SK-N-SH treated with all-trans-retinoic acid at 6 μM for 48 hours (cell line): Measurements from ENCODE around the gene RAB9B.

ENCODE experiments used
- OSR1 ChIP-seq: fragments of 250-450 bp; sonication (Bioruptor Pico); IDR thresholded peaks from 2 replicates; pipeline ENCODE4 v1.8.0; 2022; ENCODE audit warnings: moderate library complexity, mild to moderate bottlenecking, inconsistent platforms
- TOX ChIP-seq: fragments of 250-450 bp; sonication (Bioruptor Pico); IDR thresholded peaks from 2 replicates; pipeline ENCODE4 v1.8.0; 2021; ENCODE audit warnings: mild to moderate bottlenecking, moderate library complexity, borderline replicate concordance
- ZNF8 ChIP-seq: fragments of 450-650 bp; formaldehyde crosslinking; IDR thresholded peaks from 2 replicates; pipeline ENCODE4 v1.5.0; 2020; ENCODE audit warnings: mild to moderate bottlenecking, moderate library complexity
- TF ChIP-seq, protein P1 (sequence below): fragments of 250-450 bp; sonication (Bioruptor Pico); IDR thresholded peaks from 2 replicates; pipeline ENCODE4 v1.8.0; 2020; ENCODE audit warnings: mild to moderate bottlenecking, moderate library complexity, borderline replicate concordance
- TF ChIP-seq, protein P2 (sequence below): fragments of 250-450 bp; sonication (Bioruptor Pico); IDR thresholded peaks from 2 replicates; pipeline ENCODE4 v1.5.1; 2020; ENCODE audit warnings: low read depth, mild to moderate bottlenecking, moderate library complexity

DNA sequence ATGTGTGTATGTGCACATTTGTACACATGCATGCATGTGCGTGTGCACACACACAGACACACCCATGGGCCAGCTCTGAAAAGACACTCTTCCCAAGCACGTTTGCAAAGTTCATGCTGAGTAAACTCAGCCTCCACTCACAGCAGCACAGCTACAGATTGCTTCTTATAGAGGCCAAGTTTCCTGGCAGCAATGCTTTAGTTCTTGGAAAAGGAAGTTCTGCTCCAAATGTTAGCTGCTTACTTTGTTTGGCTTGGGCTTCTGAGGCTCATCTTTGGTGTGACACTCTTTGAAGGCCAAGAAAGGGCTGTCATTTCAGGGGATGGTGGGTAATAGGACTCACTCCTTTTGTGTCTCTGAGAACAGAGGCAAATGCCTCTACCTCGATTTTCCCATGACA lies 48.9 kb downstream of the RAB9B start:
- TF ChIP-seq, protein P1, sequence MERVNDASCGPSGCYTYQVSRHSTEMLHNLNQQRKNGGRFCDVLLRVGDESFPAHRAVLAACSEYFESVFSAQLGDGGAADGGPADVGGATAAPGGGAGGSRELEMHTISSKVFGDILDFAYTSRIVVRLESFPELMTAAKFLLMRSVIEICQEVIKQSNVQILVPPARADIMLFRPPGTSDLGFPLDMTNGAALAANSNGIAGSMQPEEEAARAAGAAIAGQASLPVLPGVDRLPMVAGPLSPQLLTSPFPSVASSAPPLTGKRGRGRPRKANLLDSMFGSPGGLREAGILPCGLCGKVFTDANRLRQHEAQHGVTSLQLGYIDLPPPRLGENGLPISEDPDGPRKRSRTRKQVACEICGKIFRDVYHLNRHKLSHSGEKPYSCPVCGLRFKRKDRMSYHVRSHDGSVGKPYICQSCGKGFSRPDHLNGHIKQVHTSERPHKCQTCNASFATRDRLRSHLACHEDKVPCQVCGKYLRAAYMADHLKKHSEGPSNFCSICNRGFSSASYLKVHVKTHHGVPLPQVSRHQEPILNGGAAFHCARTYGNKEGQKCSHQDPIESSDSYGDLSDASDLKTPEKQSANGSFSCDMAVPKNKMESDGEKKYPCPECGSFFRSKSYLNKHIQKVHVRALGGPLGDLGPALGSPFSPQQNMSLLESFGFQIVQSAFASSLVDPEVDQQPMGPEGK = no peak
- TF ChIP-seq TOX (no peak), ZNF8 (CRISPR knock-in tag) (no peak), OSR1 (no peak)
- TF ChIP-seq, protein P2, sequence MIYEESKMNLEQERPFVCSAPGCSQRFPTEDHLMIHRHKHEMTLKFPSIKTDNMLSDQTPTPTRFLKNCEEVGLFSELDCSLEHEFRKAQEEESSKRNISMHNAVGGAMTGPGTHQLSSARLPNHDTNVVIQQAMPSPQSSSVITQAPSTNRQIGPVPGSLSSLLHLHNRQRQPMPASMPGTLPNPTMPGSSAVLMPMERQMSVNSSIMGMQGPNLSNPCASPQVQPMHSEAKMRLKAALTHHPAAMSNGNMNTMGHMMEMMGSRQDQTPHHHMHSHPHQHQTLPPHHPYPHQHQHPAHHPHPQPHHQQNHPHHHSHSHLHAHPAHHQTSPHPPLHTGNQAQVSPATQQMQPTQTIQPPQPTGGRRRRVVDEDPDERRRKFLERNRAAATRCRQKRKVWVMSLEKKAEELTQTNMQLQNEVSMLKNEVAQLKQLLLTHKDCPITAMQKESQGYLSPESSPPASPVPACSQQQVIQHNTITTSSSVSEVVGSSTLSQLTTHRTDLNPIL (CRISPR knock-in tag) = no peak
